GM19455 (cell line): Measurements from ENCODE around the gene CCK.
"Not testable (repeated sequence)": the region's sequence is repeated elsewhere in the genome, so short reads cannot be mapped to it uniquely, and the experiment has no call there.

Source experiments
- ATAC-seq: cut with Tn5 transposase; IDR thresholded peaks from one replicate; pipeline ENCODE4 v1.9.1; 2021; ENCODE audit not compliant: unreplicated experiment

CCK gene

GRCh38 chr3:42266085-42266484 lies at the start of gene CCK:
Gene CCK, minus strand, starts transcription at chr3:42266185. Its CDS starts 2,555 bp downstream, at chr3:42263630.
- ATAC-seq, result no peak

- ATAC-seq, result no peak
Observed at GRCh38 chr3:42314411-42314810, 48.4 kb upstream of the CCK start.

GRCh38 chr3:42308651-42309050 lies 42.7 kb upstream of the CCK start:
- no peak for ATAC-seq

DNA sequence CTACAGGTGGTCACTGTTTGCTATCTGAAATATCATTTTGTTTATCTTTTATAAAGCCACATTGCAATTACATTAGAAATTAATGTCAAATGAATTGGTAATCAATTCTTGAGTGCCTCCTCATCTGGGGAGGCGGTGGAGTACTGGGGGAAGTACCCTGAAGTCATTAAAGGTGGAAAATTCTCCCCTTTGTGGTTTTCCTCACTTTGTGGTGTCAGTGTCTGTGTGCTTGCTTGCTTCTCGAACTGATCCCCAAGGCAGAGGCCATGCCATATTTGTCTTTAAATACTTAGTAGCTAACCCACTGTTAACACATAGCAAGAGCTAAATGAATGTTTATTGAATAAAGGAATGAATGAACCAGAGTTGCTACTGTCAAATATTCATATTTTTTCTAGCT lies 40.5 kb upstream of the CCK start:
- no peak for ATAC-seq

- no peak for ATAC-seq
Observed at GRCh38 chr3:42302924-42303634, 37.1 kb upstream of the CCK start.

DNA sequence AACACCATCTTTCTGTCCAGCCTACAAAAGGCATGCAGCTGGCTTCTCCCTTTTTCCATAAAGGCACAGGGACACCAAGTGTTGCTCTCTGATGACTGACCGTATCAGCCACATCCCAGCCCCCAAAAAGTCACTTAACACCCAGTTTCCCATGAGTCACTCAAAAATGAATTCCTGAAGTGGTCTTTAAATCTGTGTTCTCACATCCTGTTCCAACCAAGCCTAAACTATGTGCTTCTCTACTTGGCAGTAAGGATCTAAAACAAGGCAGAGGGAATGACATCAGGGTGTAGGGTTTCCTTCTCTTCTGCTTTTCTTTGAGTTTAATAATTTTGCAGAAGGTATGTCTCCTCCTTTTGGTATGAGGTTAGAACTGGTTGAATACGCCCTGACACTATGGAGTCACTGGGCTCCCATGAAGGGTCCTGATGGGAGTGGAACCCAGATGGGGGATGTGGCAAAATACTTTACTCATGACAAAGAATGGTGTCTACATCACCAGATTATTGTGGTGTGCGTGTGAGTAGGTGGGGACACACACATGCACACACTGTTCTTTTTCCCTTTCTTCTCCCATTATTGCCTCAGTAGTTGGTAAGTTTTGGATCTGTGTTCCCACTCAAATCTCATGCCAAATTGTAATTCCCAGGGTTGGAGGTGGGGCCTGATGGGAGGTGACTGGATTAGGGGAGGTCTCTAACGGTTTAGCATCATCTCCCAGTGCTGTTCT lies 35.6 kb upstream of the CCK start:
- no peak for ATAC-seq

- ATAC-seq, result no peak
Observed at GRCh38 chr3:42300778-42301177, 34.8 kb upstream of the CCK start.

DNA sequence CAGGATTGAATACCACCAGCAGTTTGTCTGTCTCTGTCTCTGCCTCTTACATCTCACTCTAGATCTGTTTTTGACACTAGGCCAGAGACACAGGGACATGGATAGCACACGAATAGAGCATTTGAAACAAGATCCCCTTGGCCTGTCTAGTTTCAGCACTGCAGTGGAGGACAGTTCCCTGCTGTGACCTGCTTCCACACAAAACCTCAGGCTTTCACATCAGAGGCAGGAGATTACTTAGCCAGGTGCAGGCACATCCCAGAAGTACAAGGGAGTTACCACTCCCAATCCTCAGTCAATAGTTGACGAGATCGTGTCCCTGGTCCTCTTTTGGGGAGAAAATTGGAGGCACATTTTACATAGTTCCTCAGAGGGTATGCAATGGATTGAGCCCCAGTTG lies 34.0 kb upstream of the CCK start:
- no peak for ATAC-seq

- ATAC-seq, result no peak
Observed at GRCh38 chr3:42298259-42298658, 32.3 kb upstream of the CCK start.

DNA sequence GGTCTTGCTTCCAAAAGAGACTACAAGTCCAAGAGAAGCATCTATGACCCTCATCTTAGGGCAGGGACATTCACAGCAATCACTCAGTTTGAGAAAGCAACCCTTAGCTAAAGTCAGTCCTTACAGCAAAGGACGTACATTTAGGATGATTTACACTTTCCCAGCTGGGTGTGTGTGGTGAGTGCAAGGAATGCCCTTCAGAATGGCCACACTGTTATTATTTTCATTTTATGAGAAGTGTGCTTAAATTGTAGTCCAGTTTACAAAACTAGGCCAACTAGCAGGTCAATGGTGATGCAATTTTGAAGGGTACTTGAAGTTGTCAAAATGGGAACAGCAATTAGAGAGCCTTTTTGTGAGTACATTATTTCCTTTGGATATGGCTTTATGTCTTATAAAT lies 26.0 kb upstream of the CCK start:
- ATAC-seq, result no peak

- peak; percentile 63 for ATAC-seq
Observed at GRCh38 chr3:42290966-42291714, 25.2 kb upstream of the CCK start.

- no peak for ATAC-seq
Observed at GRCh38 chr3:42289026-42289425, 23.0 kb upstream of the CCK start.

DNA sequence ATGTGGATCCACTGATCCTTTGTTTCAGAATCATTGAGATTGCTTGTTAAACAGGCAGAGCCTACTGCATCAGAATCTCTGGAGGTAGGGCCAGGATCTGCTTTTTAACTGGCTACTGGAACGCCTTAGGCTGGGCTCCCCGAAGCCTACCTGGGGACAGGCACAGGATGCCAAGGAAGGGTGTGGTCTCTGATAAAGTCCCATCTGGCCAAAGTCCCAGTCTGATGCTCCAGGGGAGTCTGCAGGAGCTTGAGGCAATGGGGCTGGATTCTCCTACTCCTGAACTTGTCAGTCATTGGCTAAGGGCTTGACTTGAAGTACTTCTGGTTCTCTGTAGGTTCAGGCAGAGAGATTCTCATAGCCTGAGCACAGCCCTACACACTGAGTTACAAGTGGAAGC lies 22.4 kb upstream of the CCK start:
- ATAC-seq, result no peak

DNA sequence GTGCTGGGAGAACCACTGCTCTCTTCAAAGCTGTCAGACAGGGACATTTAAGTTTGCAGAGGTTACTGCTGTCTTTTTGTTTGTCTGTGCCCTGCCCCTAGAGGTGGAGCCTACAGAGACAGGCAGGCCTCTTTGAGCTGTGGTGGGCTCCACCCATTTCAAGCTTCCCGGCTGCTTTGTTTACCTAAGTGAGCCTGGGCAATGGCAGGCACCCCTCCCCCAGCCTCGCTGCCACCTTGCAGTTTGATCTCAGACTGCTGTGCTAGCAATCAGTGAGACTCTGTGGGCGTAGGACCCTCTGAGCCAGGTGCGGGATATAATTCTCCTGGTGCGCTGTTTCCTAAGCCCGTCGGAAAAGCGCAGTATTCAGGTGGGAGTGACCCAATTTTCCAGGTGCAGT lies 21.4 kb upstream of the CCK start:
- not testable (repeated sequence) for ATAC-seq

- ATAC-seq, result no peak
Observed at GRCh38 chr3:42277676-42278075, 11.7 kb upstream of the CCK start.

- ATAC-seq, result peak; percentile 85
Observed at GRCh38 chr3:42276141-42277132, 10.5 kb upstream of the CCK start.

GRCh38 chr3:42275217-42275616 lies 9.2 kb upstream of the CCK start:
- no peak for ATAC-seq

GRCh38 chr3:42274266-42274665 lies 8.3 kb upstream of the CCK start:
- ATAC-seq, result no peak

DNA sequence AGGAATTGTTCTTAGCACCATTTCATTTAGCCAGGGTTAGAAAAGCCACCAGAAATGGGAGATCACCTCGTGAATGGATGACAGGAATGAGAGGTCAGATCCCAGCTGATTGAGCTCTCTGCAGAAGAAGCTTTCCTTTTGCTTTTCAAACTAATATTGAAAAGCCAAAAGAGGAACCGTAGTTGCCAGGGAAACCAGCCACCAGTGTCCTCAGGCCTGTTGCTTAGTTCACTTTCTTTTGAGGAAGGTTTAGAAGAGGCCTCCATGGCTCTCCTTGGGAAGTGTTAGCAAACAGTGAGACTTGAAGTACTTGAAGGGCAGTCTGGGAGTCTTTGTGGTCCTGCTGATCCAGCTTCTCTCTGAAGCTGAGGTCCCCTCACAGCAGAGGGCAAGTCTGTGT lies 7.4 kb upstream of the CCK start:
- ATAC-seq, result no peak

GRCh38 chr3:42271786-42272185 lies 5.8 kb upstream of the CCK start:
- ATAC-seq, result no peak

DNA sequence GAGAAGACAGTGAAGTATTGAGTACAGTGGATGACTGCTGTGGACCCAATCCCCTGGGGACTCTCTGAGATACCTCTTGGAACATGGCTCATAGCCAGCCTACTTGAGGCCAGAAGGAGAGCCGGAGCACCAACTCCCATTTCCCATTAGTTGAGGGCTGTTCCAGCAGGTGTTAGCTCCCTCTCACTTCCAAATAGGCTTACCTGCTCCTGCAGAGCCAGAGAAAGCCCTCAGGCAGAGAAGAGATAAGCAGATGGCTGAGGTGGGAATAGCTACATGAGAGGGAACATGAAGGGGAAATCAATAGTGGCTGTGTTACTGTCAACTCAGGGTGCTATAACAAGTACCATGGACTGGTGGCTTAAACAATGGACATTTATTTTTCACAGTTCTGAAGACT lies 4.6 kb upstream of the CCK start:
- ATAC-seq, result no peak
